ENCODE data around the gene CMTM7. TPM values are rescaled to one million over a fixed set of nuclear protein-coding genes. Genes with fewer than 3 reads are reported as not detected.

Gene CMTM7
- total and polyA plus RNA-seq, 2 of the 8 experiments (the other 6 are each of a cell fraction or from before 2014, with no cell fraction given) = 33.3 to 65.8 TPM

- H3K4me1 ChIP-seq (replicated peaks in 1 of 4; ENCODE audit: control insufficient read depth in 3 of 4, insufficient read depth in 4 of 4, low read length in 3 of 4) = peaks cover 2 to 5% (median 4%) of the 10 kb centered on the region in 4 experiments; a peak in 6 of 7 replicates
- peak overlapping the region; percentile 62 for H4K5ac ChIP-seq (ENCODE audit: insufficient read length, low read depth, low read length)
- no peak overlapping the region for H2BK15ac ChIP-seq (ENCODE audit: low read length)
- no peak for FAIRE-seq
- peak in 1 of 2 experiments; percentile 80 for DNase-seq (ENCODE audit: low read depth in 1 of 2, low spot score in 2 of 2)
- H2AK5ac ChIP-seq (ENCODE audit: low read depth, low read length) = no peak overlapping the region
- peak overlapping the region in 3 of 4 experiments; percentile 54 to 63 (median 61); a peak in 5 of 7 replicates for H3K9ac ChIP-seq (replicated peaks in 1 of 4; ENCODE audit: extremely low read depth in 1 of 4, low read depth in 3 of 4, low read length in 3 of 4)
- H2BK20ac ChIP-seq (ENCODE audit: low read length) = 0 out of 2 replicates have a peak overlapping the region, but pooled peaks have one; percentile 26
- no peak overlapping the region for H3K23ac ChIP-seq (ENCODE audit: insufficient read length)
- H3K9me3 ChIP-seq (ENCODE audit: insufficient read depth in 2 of 2, low read depth in 1 of 2, low read length in 1 of 2) = no peaks in the 10 kb centered on the region
- peak overlapping the region; percentile 97; the same call in 1 of the 2 replicates for H4K8ac ChIP-seq (ENCODE audit: extremely low read depth, insufficient read depth, low read length)
- no peaks in the 10 kb centered on the region for H3K27me3 ChIP-seq (replicated peaks in 1 of 4; ENCODE audit: control insufficient read depth in 3 of 4, extremely low read depth in 1 of 4, insufficient read depth in 3 of 4, low read length in 3 of 4)
- peak overlapping the region; percentile 59 to 65 for H3K4me2 ChIP-seq (ENCODE audit: insufficient read depth in 1 of 2, low read depth in 2 of 2, low read length in 2 of 2)
- H3K79me2 ChIP-seq (ENCODE audit: control insufficient read depth in 1 of 2, insufficient read depth in 2 of 2, low read length in 2 of 2) = peaks cover 0 to 31% of the 10 kb centered on the region in 2 experiments; a peak in 3 of 4 replicates
- peak overlapping the region; percentile 91; the same call in 1 of the 2 replicates for H3K18ac ChIP-seq (ENCODE audit: extremely low read depth, low read length)
- H3K27ac ChIP-seq (ENCODE audit: low read depth, low read length) = peak overlapping the region; percentile 49; the same call in 1 of the 2 replicates
- H2BK12ac ChIP-seq (ENCODE audit: low read depth, low read length) = no peak overlapping the region
- no peak overlapping the region for H3K4ac ChIP-seq (replicated peaks; ENCODE audit: insufficient read length, low read depth, low read length)
- H2BK5ac ChIP-seq (ENCODE audit: low read depth, low read length) = peak overlapping the region; percentile 68; the same call in 1 of the 2 replicates
- CTCF ChIA-PET (ENCODE audit: partially characterized antibody) = interaction anchor here (0.6 to 12.8 kb wide), 7 partner anchors 12 to 609 kb away, joined by 3 to 121 read pairs (median 6); no protein-coding TSS in a partner anchor
- peaks cover 0 to under 1% of the 10 kb centered on the region in 2 experiments for H4K20me1 ChIP-seq (replicated peaks in 1 of 2; ENCODE audit: control insufficient read depth in 1 of 2, insufficient read depth in 2 of 2, low read length in 2 of 2)
- no peaks in the 10 kb centered on the region; the same call in 1 of the 2 replicates for H3K23me2 ChIP-seq (ENCODE audit: low read depth, low read length)
- peak overlapping the region; percentile 58 for H4K91ac ChIP-seq (replicated peaks; ENCODE audit: insufficient read length, low read length)
- H2AFZ ChIP-seq (ENCODE audit: low read length) = peak overlapping the region; percentile 29; the same call in 1 of the 2 replicates
- H3K36me3 ChIP-seq (ENCODE audit: control insufficient read depth in 2 of 4, insufficient read depth in 4 of 4, low read length in 3 of 4) = no peaks in the 10 kb centered on the region; a peak in 1 of 8 replicates
- POLR2A ChIA-PET (ENCODE audit: partially characterized antibody) = interaction anchor here (1.0 to 1.9 kb wide), 3 partner anchors 8 to 10 kb away, joined by 4 to 7 read pairs (median 5); partner anchors contain the start of gene CMTM7
- peak overlapping the region; percentile 19 to 51 (median 34) for H3K4me3 ChIP-seq (ENCODE audit: extremely low read depth in 1 of 4, insufficient read depth in 2 of 4, low read depth in 3 of 4, low read length in 4 of 4)
- H3K14ac ChIP-seq (ENCODE audit: insufficient read length) = no peak overlapping the region
- 6% methylated on average over 40 of the region's 41 CpGs; no CpG with 5 or more reads in 1 of the 2 experiments for WGBS, 2 experiments (ENCODE audit: extremely low coverage in 1 of 2, insufficient coverage in 1 of 2, insufficient read length in 1 of 2, insufficient replicate concordance in 2 of 2, low coverage in 1 of 2, low lambda C conversion rate in 2 of 2, missing lambda C conversion rate in 1 of 2)
- H3K56ac ChIP-seq (replicated peaks; ENCODE audit: insufficient read length, low read depth, low read length) = peak overlapping the region; percentile 48
- H3K79me1 ChIP-seq (ENCODE audit: low read depth, low read length) = peaks cover 4% of the 10 kb centered on the region; the same call in 1 of the 2 replicates
- H2BK120ac ChIP-seq (replicated peaks; ENCODE audit: low read depth, low read length) = peak overlapping the region; percentile 48
- TF ChIP-seq BCL11A (IDR thresholded peaks at IDR 0.05; ENCODE audit: low read depth in 2 of 2, low read length in 2 of 2) = no peak
- peak; percentile 54 for TF ChIP-seq POLR2AphosphoS5 (IDR thresholded peaks at IDR 0.05; ENCODE audit: low read depth, low read length)
- TF ChIP-seq KDM5A (IDR thresholded peaks at IDR 0.05; ENCODE audit: low read length) = no peak
- peak in 1 of 2 experiments; percentile 81; a peak in 2 of 3 replicates for TF ChIP-seq POLR2A (IDR thresholded peaks at IDR 0.05; ENCODE audit: control extremely low read depth in 1 of 2, low read depth in 2 of 2, low read length in 2 of 2)
- TF ChIP-seq RNF2 (IDR thresholded peaks at IDR 0.05; ENCODE audit: borderline replicate concordance, low read depth, low read length, missing control alignments, poor library complexity, severe bottlenecking) = no peak
- no peak for TF ChIP-seq JUND (IDR thresholded peaks at IDR 0.05; ENCODE audit: low read length)
- peak; percentile 92 for TF ChIP-seq ASH2L (IDR thresholded peaks at IDR 0.05; ENCODE audit: low read length)
Measured at GRCh38 chr3:32401556-32402081, 10.0 kb downstream of the CMTM7 start.
